Ishikawa (cell line): ENCODE measurements around the gene TBL2.

ENCODE experiments used
- CEBPB ChIP-seq: IDR thresholded peaks from 2 replicates; pipeline ENCODE4 v1.6.1; 2012
- CREB1 ChIP-seq: IDR thresholded peaks from 2 replicates; pipeline ENCODE4 v1.6.1; 2012; ENCODE audit warnings: low read depth
- EGR1 ChIP-seq: IDR thresholded peaks from 2 replicates; pipeline ENCODE4 v1.6.1; 2012
- EP300 ChIP-seq: IDR thresholded peaks from 2 replicates; pipeline ENCODE4 v1.6.1; 2012; ENCODE audit warnings: borderline replicate concordance
- FOXM1 ChIP-seq: IDR thresholded peaks from 2 replicates; pipeline ENCODE4 v1.6.1; 2012; ENCODE audit warnings: low read depth, borderline replicate concordance
- MAX ChIP-seq: IDR thresholded peaks from 2 replicates; pipeline ENCODE4 v1.6.1; 2012
- NFIC ChIP-seq: IDR thresholded peaks from 2 replicates; pipeline ENCODE4 v1.6.1; 2012
- RAD21 ChIP-seq: IDR thresholded peaks from 2 replicates; pipeline ENCODE4 v1.6.1; 2012; ENCODE audit warnings: low read depth
- TAF1 ChIP-seq: IDR thresholded peaks from 2 replicates; pipeline ENCODE4 v1.6.1; 2012; ENCODE audit warnings: low read depth, mild to moderate bottlenecking
- TCF12 ChIP-seq: IDR thresholded peaks from 2 replicates; pipeline ENCODE4 v1.6.1; 2012; ENCODE audit warnings: low read depth
- TEAD4 ChIP-seq: IDR thresholded peaks from 2 replicates; pipeline ENCODE4 v1.6.1; 2012
- USF1 ChIP-seq: IDR thresholded peaks from 2 replicates; pipeline ENCODE4 v1.6.1; 2012
- YY1 ChIP-seq: IDR thresholded peaks from 2 replicates; pipeline ENCODE4 v1.6.1; 2012; ENCODE audit warnings: low read depth
- ZBTB7A ChIP-seq: IDR thresholded peaks from 2 replicates; pipeline ENCODE4 v1.6.1; 2012; ENCODE audit warnings: low read depth
- TF ChIP-seq, protein P1 (sequence below): IDR thresholded peaks from 2 replicates; pipeline ENCODE4 v1.6.1; 2012; ENCODE audit warnings: low read depth, mild to moderate bottlenecking

The TBL2 gene

GRCh38 chr7:73555411-73555982 lies 22.9 kb downstream of the TBL2 start:
- TF ChIP-seq EP300 = no peak
- no peak for TF ChIP-seq YY1
- TF ChIP-seq ZBTB7A = no peak
- TF ChIP-seq MAX = no peak
- TF ChIP-seq, protein P1, sequence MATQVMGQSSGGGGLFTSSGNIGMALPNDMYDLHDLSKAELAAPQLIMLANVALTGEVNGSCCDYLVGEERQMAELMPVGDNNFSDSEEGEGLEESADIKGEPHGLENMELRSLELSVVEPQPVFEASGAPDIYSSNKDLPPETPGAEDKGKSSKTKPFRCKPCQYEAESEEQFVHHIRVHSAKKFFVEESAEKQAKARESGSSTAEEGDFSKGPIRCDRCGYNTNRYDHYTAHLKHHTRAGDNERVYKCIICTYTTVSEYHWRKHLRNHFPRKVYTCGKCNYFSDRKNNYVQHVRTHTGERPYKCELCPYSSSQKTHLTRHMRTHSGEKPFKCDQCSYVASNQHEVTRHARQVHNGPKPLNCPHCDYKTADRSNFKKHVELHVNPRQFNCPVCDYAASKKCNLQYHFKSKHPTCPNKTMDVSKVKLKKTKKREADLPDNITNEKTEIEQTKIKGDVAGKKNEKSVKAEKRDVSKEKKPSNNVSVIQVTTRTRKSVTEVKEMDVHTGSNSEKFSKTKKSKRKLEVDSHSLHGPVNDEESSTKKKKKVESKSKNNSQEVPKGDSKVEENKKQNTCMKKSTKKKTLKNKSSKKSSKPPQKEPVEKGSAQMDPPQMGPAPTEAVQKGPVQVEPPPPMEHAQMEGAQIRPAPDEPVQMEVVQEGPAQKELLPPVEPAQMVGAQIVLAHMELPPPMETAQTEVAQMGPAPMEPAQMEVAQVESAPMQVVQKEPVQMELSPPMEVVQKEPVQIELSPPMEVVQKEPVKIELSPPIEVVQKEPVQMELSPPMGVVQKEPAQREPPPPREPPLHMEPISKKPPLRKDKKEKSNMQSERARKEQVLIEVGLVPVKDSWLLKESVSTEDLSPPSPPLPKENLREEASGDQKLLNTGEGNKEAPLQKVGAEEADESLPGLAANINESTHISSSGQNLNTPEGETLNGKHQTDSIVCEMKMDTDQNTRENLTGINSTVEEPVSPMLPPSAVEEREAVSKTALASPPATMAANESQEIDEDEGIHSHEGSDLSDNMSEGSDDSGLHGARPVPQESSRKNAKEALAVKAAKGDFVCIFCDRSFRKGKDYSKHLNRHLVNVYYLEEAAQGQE = no peak
- no peak for TF ChIP-seq EGR1
- no peak for TF ChIP-seq TAF1
- no peak for TF ChIP-seq USF1
- TF ChIP-seq TCF12 = no peak
- no peak for TF ChIP-seq NFIC
- TF ChIP-seq CREB1 = no peak
- no peak for TF ChIP-seq FOXM1
- TF ChIP-seq CEBPB = no peak
- TF ChIP-seq TEAD4 = no peak
- TF ChIP-seq RAD21 = no peak

- TF ChIP-seq USF1 (no peak), TCF12 (no peak), CEBPB (no peak), CREB1 (no peak), TAF1 (no peak)
- TF ChIP-seq, protein P1 = no peak
Observed at GRCh38 chr7:73549176-73549575, 29.2 kb downstream of the TBL2 start.

DNA sequence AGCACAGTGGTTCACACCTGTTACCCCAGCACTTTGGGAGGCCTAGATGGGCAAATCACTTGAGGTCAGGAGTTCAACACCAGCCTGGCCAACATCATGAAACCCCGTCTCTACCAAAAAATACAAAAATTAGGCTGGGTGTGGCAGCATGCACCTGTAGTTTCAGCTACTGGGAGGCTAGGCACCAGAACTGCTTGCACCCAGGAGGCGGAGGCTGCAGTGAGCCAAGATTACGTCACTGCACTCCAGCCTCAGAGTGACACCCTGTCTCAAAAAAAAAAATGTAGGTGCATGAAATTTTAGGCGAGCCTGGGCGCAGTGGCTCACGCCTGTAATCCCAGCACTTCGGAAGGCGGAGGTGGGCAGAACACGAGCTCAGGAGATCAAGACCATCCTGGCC lies 30.5 kb downstream of the TBL2 start:
- no peak for TF ChIP-seq CREB1
- TF ChIP-seq TEAD4 = no peak
- TF ChIP-seq YY1 = no peak
- no peak for TF ChIP-seq RAD21
- TF ChIP-seq TAF1 = no peak
- no peak for TF ChIP-seq FOXM1
- no peak for TF ChIP-seq ZBTB7A
- no peak for TF ChIP-seq EGR1
- no peak for TF ChIP-seq CEBPB
- no peak for TF ChIP-seq USF1
- TF ChIP-seq, protein P1 = no peak
- no peak for TF ChIP-seq EP300
- no peak for TF ChIP-seq NFIC
- no peak for TF ChIP-seq TCF12

GRCh38 chr7:73544678-73545077 lies 33.7 kb downstream of the TBL2 start:
- TF ChIP-seq ZBTB7A (no peak), TAF1 (no peak), EP300 (no peak), FOXM1 (no peak), TCF12 (no peak), CEBPB (no peak), CREB1 (no peak), RAD21 (no peak), YY1 (no peak), NFIC (no peak)
- TF ChIP-seq, protein P1 = no peak
